HG03439 (cell line): ENCODE results near the gene ZNF658.
"Not testable (repeated sequence)": the region's sequence is repeated elsewhere in the genome, so short reads cannot be mapped to it uniquely, and the experiment has no call there.

Source experiments
- ATAC-seq: cut with Tn5 transposase; IDR thresholded peaks from one replicate; pipeline ENCODE4 v1.9.1; 2021; ENCODE audit warnings: mild to moderate bottlenecking, moderate library complexity; ENCODE audit not compliant: unreplicated experiment

Gene ZNF658

DNA sequence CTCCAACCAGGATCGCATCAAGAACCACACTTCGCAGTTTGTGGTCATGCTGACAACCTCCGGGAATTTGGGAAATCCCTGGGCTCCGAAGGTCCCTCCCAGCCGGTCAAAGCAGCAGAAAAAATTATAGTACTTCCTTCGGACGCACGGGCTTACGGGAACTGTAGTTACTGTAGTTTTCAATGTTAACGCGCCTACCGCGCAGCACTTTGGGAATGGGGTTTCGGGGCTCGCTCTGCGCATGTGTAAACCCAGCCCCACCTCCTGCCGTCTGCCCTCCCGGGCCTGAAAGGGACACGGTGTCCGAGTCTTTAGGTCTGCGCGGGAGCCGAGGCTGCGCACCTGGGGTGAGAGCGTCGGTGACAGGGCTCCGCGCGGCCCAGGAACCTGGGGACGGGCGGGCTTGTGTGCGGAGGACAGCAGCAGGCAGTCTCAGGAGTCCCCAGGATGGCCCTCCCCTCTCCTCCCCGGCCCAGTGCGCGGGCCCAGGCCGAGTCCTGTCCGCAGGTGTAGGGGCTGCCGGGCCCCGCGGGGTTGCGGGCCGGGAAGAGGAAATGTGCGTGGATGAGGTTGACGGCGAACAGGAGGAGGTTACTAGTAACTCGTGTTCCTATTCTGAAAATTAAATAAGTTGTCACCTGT lies at the start of gene ZNF658:
ZNF658 (plus strand) TSS at position 236 of the 642 bp plus-strand sequence. CDS start 2,837 bp downstream, outside the sequence.
- peak; percentile 99 for ATAC-seq

DNA sequence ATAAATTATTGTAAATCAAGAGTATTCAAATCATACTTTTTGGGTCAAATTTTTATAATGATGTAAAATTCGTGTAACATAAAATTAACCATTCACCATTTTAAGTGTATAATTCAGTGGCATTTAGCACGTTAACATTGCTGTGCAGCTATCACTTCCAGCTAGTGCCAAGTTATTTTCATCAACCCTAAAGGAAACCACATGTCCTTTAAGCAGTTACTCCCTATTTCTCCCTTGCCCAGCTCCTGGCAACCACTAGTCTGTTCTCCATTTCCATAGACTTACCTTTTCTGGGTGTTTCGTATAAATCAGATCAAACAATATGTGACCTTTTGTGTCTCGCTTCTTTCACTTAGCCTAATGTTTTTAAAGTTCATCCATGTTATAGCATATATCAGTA lies 38.8 kb upstream of the ZNF658 start:
- not testable (repeated sequence) for ATAC-seq

DNA sequence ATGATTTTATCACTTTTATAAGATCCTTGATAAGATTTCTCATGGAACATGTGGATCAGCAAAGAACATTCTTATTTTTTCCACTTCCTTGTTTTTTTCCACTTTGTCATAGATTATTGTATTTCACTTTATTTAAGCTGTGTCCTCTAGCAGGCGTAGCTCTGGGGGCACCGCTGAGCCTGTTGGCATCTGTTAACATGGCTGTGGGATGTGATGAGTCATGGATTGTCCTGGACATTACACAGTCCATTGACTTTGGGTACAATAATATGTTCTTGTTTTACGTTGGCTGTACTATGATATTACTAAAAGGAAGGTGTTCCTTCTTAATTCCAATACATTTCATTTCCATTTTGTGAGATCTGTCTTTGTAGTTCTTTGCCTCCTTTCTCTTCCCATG lies 31.9 kb upstream of the ZNF658 start:
- not testable (repeated sequence) for ATAC-seq

DNA sequence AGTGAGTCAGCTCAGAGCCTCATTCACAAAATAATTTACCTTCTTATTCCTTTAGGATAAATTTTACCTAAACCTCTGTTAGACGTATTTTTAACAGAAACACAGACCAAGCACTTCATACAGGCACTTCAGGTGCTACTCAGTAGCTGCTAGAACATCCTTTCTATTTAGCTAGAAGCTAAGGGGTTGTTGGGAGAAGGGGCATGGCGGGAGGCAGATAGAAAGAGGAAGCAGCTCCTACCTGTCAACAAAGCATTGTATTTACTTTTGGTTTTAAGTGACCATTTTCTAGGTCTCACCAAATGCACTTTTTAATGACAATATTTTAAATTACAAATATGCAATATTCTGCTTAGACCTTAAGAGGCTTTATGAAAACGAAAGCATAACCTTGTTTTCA lies 19.9 kb upstream of the ZNF658 start:
- peak; percentile 63 for ATAC-seq

DNA sequence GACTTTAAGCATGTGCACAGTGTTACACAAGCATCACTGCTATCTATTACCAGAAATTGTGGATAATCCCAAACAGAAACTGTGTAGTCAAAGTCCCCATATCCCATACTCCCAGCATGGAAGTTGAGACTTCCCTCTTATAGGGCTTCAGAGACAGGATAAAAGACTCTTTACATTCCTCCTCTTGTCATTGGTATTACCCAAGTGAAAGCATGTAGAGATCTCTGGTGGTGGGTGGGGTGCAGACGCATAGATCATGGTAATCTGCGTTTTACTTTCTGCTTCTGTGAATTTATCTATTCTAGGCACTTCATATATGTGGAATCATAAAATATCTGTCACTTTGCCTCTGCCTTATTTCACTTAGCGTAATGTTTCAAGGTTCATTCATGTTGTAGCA lies 18.7 kb upstream of the ZNF658 start:
- ATAC-seq, result not testable (repeated sequence)

DNA sequence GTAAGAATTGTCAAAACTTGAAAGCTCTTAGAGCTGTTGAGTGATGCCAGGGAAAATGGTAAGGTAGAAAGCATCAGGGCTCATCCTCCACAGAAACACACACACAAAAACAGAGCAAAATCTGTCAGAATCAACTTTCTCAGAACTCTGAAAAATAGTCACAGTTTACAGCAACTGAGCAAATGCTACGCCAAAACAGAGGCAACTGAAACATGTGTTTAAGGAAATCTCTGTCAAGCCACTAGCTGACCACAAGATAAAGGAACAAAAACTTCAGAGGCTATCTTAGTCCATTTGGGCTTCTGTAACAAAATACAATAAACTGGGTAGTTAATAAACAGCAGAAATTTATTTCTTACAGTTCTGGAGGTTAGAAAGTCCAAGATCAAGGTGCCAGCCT lies 10.2 kb upstream of the ZNF658 start:
- peak; percentile 64 for ATAC-seq

DNA sequence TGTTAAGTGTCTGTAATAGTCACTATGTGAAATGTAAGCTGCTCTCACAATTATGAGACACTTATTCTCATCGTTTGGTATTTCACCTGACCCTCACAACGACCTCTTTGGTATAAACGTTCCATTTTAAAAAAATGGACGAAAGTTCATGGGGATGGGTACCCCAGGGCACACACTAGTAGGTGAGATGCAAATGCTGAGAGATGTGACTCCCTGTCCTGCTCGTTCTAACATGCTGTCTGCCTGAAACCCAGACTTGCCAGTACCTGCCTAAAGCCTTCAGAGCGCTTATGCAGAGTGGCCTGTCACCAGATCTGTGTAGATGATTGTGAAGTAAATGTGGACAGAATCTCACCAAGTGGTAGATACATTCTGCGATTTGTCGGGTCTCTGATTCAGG lies 616 bp downstream of the ZNF658 start:
- ATAC-seq, result peak; percentile 27

DNA sequence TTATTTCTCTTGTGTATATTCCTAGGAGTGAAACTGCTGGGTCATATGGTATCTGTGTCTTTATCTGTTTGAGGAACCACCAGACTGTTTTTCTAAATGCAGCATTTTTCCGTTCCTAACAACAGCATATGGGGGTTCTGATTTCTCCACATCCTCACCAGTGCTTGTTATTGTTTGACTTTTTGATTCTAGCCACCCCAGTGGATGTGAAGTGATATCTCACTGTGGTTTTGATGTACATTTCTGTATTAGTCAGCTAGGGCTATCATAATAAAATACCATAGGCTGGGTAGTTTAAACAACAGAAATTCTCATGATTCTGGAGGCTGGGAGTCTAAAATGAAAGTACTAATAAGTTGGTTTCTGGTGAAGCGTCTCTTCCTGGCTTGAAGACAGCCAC lies 9.0 kb downstream of the ZNF658 start:
- not testable (repeated sequence) for ATAC-seq

DNA sequence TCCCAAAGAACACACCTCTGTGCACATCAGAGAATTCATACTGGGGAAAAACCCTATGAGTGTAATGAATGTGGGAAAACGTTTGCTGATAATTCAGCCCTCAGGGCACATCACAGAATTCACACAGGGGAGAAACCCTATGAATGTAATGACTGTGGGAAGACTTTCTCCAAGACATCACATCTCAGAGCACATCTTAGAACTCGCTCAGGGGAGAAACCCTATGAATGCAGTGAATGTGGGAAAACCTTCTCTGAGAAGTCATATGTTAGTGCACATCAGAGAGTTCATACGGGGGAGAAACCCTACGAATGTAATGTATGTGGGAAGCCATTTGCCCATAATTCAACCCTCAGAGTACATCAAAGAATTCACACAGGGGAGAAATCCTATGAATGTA lies 19.5 kb downstream of the ZNF658 start:
- ATAC-seq, result not testable (repeated sequence)

DNA sequence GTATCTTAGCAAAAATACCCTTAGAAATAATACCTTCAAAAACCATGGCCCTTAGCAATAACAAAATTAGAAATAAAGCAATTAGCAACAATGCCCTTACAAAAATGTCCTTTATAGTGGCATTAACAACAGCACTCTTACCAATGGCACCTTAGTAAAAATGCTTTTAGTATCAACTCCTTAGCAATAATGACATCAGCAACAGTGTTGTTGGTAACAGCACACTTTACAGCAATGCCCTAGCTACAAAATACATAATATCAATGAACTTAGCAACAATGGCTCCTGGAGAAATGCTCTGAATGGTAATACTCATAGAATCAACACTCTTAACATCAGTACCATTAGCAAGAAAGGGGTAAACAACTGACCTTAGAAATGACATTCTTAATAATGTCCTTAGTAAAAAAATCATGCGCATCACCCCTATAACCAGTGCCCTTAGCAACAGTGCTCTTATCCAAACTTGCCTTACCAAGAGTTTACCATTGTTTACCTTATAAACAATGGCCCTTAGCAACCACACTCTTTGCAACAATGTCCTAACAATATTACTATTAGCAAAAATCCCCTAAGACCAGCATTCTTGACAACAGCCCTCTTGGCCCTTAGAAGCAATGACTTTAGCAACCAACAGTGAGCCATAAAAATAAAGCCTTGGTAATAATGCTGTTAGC lies 35.8 kb downstream of the ZNF658 start:
- not testable (repeated sequence) for ATAC-seq

DNA sequence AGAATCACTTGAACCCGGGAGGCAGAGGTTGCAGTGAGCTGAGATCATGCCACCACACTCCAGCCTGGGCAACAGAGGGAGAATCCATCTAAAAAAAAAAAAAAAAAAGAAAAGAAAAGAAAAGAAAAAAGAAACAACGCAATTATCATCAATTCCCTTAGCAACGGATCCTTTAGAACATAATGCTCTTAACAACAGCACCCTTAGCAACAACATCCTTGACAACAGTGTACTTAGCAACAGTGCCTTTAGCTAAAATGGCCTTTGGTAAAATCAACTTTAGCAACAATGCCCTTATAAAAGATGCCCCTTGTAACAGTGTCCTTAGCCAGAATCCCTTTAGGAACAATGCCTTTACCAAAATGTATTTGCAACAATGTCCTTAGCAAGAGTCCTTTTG lies 37.1 kb downstream of the ZNF658 start:
- ATAC-seq, result not testable (repeated sequence)

DNA sequence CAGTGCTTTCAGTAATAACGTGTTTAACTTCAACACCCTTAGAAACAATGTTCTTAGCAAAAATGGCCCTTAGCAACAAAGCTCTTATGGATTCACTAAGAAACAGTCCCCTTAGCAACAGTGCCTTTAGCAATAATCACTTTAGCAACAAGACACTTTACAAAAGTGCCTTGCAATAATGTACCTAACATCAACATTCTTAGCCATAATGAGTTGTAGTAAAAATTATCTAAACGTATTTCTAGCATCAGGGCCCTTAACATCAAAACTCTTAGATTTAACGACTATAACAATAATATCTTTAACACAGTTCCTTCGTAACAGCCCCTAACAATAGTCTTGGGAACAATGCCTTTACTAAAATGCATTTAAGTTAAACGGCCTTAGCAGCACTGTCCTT lies 37.8 kb downstream of the ZNF658 start:
- ATAC-seq, result not testable (repeated sequence)

DNA sequence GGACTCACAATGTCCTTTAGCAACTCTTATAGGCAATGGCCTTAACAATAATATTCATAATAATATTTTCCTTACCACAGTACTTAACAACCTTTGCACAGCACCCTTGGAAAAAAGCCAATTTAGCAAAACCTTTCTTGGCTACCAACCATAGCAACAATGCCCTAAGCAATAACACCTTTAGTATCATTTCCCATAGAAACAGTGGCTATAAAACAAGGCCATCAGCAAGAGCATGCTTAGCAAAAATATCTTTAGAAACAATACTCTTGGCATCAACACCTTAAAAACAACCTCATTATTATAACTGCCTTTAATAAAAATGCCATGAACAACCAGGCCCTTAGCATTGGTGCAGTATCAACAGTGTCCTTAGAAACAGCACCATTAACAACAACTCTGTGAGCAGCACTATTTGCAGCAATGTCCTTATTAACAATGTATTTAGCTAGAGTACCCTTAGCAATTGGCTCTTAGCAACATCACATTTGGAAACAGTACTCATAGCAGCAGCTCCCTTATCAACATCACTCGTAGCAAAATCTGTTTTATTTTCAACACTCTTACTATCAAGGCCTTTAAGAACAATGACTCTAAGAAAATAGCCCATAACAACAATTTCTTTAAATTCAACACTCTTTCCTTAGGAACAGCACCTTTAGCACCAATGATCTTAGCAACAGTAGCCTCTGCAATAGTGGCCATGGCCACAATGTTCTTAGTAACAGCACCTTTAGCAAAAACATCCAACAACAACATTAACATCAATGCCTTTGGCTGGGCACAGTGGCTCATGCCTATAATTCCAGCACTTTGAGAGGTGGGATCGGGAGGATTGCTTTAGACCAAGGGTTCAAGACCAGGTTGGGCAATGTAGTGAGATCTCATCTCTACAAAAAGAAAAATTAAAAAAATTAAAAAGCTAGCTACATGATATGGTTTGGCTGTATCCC lies 39.6 kb downstream of the ZNF658 start:
- ATAC-seq, result not testable (repeated sequence)

DNA sequence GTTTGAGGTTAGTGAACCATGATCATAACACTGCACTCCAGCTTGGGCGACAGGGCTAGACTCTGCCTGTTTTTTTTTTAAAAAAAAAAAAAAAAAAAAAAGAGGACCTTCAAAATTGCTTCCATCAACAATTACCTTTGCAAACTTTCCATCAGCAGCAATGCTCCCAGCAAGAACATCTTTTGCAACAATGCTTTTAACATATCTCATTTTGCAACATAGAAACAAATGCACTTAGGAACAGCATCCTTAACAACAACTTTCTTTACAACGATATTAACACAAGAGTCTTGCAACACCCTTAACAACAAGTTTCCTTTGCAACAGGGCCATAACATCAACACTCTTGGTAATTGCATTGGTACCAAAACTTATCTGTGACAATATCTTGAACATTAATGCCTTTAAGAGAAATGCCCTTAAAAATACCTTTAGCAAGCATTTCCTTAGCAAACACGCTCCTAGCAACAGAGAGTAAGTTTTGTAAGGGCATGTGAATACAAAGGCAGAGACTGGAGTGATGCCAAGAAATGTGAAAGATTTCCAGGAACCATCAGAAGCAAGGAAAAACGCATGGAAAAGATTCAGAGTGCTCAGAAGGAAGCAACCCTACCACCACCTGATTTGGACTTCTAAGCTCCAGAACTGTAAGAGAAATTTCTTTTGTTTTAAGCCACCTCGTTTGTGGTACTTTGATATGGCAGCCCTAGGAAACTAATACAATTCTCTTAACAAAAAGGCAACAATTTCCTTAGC lies 42.1 kb downstream of the ZNF658 start:
- ATAC-seq, result not testable (repeated sequence)

DNA sequence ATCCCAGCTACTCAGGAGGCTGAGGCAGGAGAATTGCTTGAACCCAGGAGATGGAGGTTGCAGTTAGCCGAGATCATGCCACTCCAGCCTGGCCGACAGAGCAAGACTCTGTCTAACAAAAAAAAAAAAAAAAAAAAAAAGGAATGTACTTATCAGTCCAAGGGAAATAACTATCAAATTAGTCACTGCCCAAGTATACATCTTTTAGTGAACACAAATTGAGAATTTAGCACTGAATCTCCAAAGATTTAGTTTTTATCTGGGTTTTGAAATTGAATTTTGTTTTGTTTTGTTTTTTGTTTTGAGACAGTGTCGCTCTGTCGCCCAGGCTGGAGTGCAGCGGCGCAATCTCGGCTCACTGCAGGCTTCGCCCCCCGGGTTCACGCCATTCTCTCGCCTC lies 52.1 kb downstream of the ZNF658 start:
- not testable (repeated sequence) for ATAC-seq
